Keratinocyte (primary cell): ENCODE measurements around the gene NF2. TPM values are rescaled to one million over a fixed set of nuclear protein-coding genes. Genes with fewer than 3 reads are reported as not detected.

Source experiments
- DNase-seq: peaks from one replicate; pipeline ENCODE4 v3.0.0-alpha.2; 2011; ENCODE audit warnings: low read depth, missing footprints, low spot score
- FAIRE-seq: peaks from 2 replicates; lab custom pipeline; 2011; peaks lifted over from hg19 to GRCh38; lab: Jason Lieb, UNC
- H2AFZ ChIP-seq: 2 replicates; pipeline ENCODE4 v1.6.0; 2012; ENCODE audit warnings: low read length, control low read depth, inconsistent platforms; ENCODE audit not compliant: control insufficient read depth
- H3K27ac ChIP-seq: 2 replicates; pipeline ENCODE4 v1.5.1; 2011; ENCODE audit warnings: low read length; ENCODE audit not compliant: control insufficient read depth, insufficient read depth
- H3K27me3 ChIP-seq: 3 replicates; pipeline ENCODE4 v1.6.0; 2011; ENCODE audit warnings: low read length; ENCODE audit not compliant: control insufficient read depth, insufficient read depth; ENCODE audit errors: extremely low read depth
- H3K36me3 ChIP-seq, 2 experiments: 2 replicates in 1 of 2; 3 replicates in 1 of 2; pipeline ENCODE4 v1.5.1; 2011; ENCODE audit warnings: low read length in 2 of 2, mild to moderate bottlenecking in 1 of 2; ENCODE audit not compliant: control insufficient read depth in 2 of 2, insufficient read depth in 2 of 2; ENCODE audit errors: extremely low read depth in 1 of 2
- H3K4me1 ChIP-seq: 3 replicates; pipeline ENCODE4 v1.5.1; 2011; ENCODE audit warnings: low read length; ENCODE audit not compliant: control insufficient read depth, insufficient read depth; ENCODE audit errors: extremely low read depth
- H3K4me2 ChIP-seq: 3 replicates; pipeline ENCODE4 v1.6.0; 2011; ENCODE audit warnings: low read depth, low read length; ENCODE audit not compliant: control insufficient read depth, insufficient read depth; ENCODE audit errors: extremely low read depth
- H3K4me3 ChIP-seq, 3 experiments: fragments of 200-600 bp in 1 of 3; sonication (generic) in 1 of 3; 2 replicates in 2 of 3; 3 replicates in 1 of 3; pipeline ENCODE4 v1.5.1; 2011 to 2016; ENCODE audit warnings: low read length in 3 of 3, mild to moderate bottlenecking in 3 of 3, control low read depth in 2 of 3, inconsistent platforms in 1 of 3, low read depth in 1 of 3, mixed read lengths in 1 of 3, mixed run types in 1 of 3, moderate library complexity in 1 of 3; ENCODE audit not compliant: control insufficient read depth in 2 of 3, insufficient read depth in 2 of 3; ENCODE audit errors: extremely low read depth in 1 of 3
- H3K79me2 ChIP-seq: 2 replicates; pipeline ENCODE4 v1.6.0; 2012; ENCODE audit warnings: low read length; ENCODE audit not compliant: control insufficient read depth, insufficient read depth
- H3K9ac ChIP-seq: 3 replicates; pipeline ENCODE4 v1.6.0; 2011; ENCODE audit warnings: low read length; ENCODE audit not compliant: control insufficient read depth, insufficient read depth; ENCODE audit errors: extremely low read depth
- H3K9me1 ChIP-seq: 3 replicates; pipeline ENCODE4 v1.6.0; 2011; ENCODE audit warnings: low read length; ENCODE audit not compliant: control insufficient read depth, insufficient read depth; ENCODE audit errors: extremely low read depth
- H3K9me3 ChIP-seq: 2 replicates; pipeline ENCODE4 v1.5.1; 2012; ENCODE audit warnings: low read depth, low read length; ENCODE audit not compliant: control insufficient read depth
- H4K20me1 ChIP-seq: 3 replicates; pipeline ENCODE4 v1.6.0; 2011; ENCODE audit warnings: low read length; ENCODE audit not compliant: control insufficient read depth, insufficient read depth; ENCODE audit errors: extremely low read depth
- EZH2 ChIP-seq: IDR thresholded peaks from one replicate; pipeline ENCODE4 v1.6.1; 2012; ENCODE audit warnings: inconsistent platforms, mild to moderate bottlenecking, low read length, moderate library complexity
- dilution Hi-C: fragments of 300-500 bp; cut with MboI; formaldehyde crosslinking; loops from one replicate; pipeline ENCODE4 v1.7.0; 2020; ENCODE audit warnings: low sequenced_read_pairs; ENCODE audit not compliant: extremely low pct_ligation_motif_present
- polyA plus RNA-seq, 5 experiments: library from polyadenylated mRNA; depleted of rRNA in 3 of 5; stranded (reverse) in 3 of 5; stranded (forward) in 1 of 5; unstranded in 1 of 5; fragments of >200 nt; gene quantifications; 1 replicate in 1 of 5; 2 replicates in 3 of 5; 3 replicates in 1 of 5; pipeline versions ENCODE4 v1.2.1 to v1.2.3, GENCODE V29; 2011 to 2012; ENCODE audit warnings: missing spikeins in 2 of 5, low read depth in 1 of 5, low replicate concordance in 1 of 5
- TF ChIP-seq, protein P1 (sequence below), 3 experiments: IDR thresholded peaks in 1 of 3; conservative IDR thresholded peaks in 1 of 3; optimal IDR thresholded peaks in 1 of 3; 2 replicates in 2 of 3; 3 replicates in 1 of 3; pipeline versions ENCODE3 to v1.5.1; 2011; ENCODE audit warnings: low read length in 3 of 3, mild to moderate bottlenecking in 3 of 3, moderate library complexity in 2 of 3, control low read depth in 1 of 3, inconsistent platforms in 1 of 3; ENCODE audit not compliant: insufficient read depth in 2 of 3; ENCODE audit errors: extremely low read depth in 1 of 3

The NF2 gene
- polyA plus RNA-seq, 1 donor (not counting 4 experiments of a cell fraction or from before 2014, with no cell fraction given): 50.2 TPM

DNA sequence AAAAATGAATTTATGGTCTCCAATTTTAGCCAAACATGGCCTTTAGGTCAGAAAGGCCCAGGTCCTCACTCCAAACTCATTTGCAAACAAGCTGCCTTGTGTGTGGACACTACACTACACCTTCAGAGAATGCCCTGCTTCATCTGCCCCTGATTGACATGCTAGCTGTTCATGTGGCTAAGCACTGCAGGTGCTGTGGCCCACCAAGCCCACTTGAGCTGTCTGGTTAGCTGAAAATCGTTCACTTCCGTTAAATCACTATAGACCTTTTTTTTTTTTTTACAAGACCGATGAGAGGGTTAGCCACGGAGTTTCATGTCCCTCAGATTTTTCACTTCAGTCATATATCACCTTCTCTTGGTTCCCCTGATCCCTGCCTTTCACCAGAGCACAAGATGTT, 39.3 kb downstream of the NF2 start:
- no peak overlapping the region for H3K27ac ChIP-seq
- H3K36me3 ChIP-seq: peaks cover 18 to 34% of the 10 kb centered on the region in 2 experiments
- H3K4me1 ChIP-seq: no peaks in the 10 kb centered on the region
- dilution Hi-C loops: no loop called here
- no peaks in the 10 kb centered on the region for H3K9me1 ChIP-seq
- no peak overlapping the region for H3K4me3 ChIP-seq
- H3K9me3 ChIP-seq: no peaks in the 10 kb centered on the region
- no peaks in the 10 kb centered on the region for H4K20me1 ChIP-seq
- no peak overlapping the region for H3K9ac ChIP-seq
- no peak overlapping the region for H2AFZ ChIP-seq
- no peak for DNase-seq
- no peak for TF ChIP-seq EZH2
- TF ChIP-seq, protein P1, sequence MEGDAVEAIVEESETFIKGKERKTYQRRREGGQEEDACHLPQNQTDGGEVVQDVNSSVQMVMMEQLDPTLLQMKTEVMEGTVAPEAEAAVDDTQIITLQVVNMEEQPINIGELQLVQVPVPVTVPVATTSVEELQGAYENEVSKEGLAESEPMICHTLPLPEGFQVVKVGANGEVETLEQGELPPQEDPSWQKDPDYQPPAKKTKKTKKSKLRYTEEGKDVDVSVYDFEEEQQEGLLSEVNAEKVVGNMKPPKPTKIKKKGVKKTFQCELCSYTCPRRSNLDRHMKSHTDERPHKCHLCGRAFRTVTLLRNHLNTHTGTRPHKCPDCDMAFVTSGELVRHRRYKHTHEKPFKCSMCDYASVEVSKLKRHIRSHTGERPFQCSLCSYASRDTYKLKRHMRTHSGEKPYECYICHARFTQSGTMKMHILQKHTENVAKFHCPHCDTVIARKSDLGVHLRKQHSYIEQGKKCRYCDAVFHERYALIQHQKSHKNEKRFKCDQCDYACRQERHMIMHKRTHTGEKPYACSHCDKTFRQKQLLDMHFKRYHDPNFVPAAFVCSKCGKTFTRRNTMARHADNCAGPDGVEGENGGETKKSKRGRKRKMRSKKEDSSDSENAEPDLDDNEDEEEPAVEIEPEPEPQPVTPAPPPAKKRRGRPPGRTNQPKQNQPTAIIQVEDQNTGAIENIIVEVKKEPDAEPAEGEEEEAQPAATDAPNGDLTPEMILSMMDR (optimal IDR thresholded peaks at IDR 0.05 in 1 of 3, IDR thresholded peaks at IDR 0.05 in 1 of 3, conservative IDR thresholded peaks at IDR 0.05 in 1 of 3; ENCODE audit: extremely low read depth in 1 of 3, insufficient read depth in 2 of 3, low read length in 3 of 3): no peak
- H3K4me2 ChIP-seq: no peak overlapping the region
- H3K79me2 ChIP-seq: peaks cover 13% of the 10 kb centered on the region
- no peak for FAIRE-seq
- H3K27me3 ChIP-seq: no peaks in the 10 kb centered on the region

DNA sequence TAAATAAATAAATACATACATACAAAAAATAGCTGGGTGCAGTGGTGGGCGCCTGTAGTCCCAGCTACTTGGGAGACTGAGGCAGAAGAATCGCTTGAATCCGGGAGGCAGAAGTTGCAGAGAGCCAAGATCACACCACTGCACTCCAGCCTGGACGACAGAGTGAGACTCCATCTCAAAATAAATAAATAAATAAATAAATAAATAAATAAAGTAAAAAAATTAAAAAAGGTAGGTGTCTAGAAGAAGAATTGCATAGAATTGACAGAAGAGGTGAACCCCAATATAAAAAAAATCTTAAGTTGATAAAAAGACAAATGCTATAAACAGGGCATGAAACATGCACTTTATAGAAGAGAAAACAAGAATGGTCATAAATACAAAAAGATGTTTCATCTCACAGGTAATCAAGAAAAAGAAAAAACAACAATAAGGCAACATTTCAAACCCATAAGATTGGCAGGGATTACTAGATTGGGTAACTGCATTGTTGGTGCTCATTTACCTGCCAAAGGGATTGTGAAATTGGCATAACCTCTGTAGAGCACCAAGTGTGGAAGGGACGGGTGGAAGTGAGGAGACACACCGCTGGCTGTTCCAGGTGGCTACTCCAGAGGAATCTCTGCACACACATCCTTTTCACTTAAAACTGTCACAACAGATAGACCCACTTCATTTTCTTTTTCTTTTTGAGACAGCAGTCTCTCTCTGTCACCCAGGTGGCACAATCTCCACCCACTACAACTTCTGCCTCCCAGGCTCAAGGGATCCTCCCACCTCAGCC, 44.7 kb downstream of the NF2 start:
- Histone ChIP-seq H3K9me1 (no peaks in the 10 kb centered on the region), H3K4me1 (no peaks in the 10 kb centered on the region), H2AFZ (no peak overlapping the region), H4K20me1 (no peaks in the 10 kb centered on the region), H3K4me2 (no peak overlapping the region), H3K79me2 (no peaks in the 10 kb centered on the region), H3K36me3 (peaks cover 0 to 10% of the 10 kb centered on the region in 2 experiments), H3K27ac (no peak overlapping the region), H3K27me3 (no peaks in the 10 kb centered on the region), H3K4me3 (no peak overlapping the region), H3K9ac (no peak overlapping the region), H3K9me3 (no peaks in the 10 kb centered on the region)
- FAIRE-seq (no peak), DNase-seq (no peak)
- TF ChIP-seq EZH2: no peak
- TF ChIP-seq, protein P1 (optimal IDR thresholded peaks at IDR 0.05 in 1 of 3, IDR thresholded peaks at IDR 0.05 in 1 of 3, conservative IDR thresholded peaks at IDR 0.05 in 1 of 3; ENCODE audit: extremely low read depth in 1 of 3, insufficient read depth in 2 of 3, low read length in 3 of 3): no peak
- dilution Hi-C loops: no loop called here
